GM11168 (cell line): Measurements from ENCODE around the gene TMC2.
"Not testable (repeated sequence)": the region's sequence is repeated elsewhere in the genome, so short reads cannot be mapped to it uniquely, and the experiment has no call there.

ENCODE experiments used
- in situ Hi-C: fragments of 300-500 bp; cut with MboI; formaldehyde crosslinking; loops from one replicate; pipeline ENCODE4 v1.12.0; 2022; ENCODE audit warnings: low sequenced_read_pairs; ENCODE audit not compliant: unreplicated experiment

Gene TMC2

DNA sequence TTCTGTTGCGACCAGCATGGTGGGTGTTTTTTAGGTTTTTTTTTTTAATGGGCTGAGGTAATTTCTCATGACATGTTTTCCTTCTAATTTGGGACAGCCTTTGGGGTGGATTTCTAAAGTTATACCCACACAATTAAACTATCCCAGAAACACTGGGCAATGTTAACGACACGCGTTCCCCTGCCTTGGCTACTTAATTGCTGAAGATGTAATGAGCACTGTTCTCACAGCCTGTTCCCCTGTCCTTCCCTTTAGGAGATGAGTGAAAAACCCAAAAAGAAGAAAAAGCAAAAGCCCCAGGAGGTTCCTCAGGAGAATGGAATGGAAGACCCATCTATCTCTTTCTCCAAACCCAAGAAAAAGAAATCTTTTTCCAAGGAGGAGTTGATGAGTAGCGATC lies 121.3 kb downstream of the TMC2 start:
- in situ Hi-C loops = no loop called here

DNA sequence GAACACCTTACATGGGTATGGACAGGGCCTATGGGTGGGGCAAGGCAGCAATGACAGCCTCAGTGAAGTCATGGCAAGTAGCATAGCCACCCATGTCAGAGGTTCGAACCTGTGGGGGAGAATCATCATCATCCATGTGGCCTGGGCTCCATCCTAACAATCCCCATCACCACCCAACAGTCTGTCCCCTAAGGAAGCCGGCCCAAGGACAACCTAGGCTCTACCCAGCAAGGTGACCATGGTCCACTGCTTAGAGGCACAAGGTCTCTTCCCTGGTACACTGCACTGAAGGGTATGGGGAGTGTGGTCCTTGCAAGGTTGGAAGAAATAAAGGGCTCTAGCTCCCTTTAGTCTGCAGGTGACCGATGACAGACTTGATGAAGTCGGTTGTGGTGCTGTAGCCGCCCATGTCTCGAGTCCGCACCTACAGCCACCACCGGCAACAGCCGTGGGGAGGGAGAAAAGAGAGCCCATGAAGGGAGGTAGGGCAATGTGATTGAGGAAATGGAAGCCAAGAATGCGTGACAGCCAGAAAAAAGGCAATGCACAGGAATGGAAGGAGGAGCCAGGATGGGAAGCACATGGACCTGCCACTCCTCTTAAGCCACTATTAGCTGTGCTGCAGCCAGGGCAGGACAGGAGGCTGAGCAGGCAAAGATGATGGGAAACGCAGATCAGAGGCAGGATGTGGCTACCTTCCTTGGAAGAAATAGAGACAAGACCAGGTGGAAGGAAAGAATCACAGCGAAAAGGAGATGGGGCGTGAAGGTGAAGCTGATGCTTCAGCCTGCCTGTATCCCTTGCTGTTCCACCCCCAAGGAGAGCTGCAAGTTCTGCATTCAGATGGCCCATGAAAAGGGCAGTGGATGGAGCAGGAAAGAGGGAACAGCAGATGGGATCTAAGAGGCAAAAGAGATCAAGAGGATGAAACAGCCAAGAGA lies 122.3 kb downstream of the TMC2 start:
- in situ Hi-C loops = no loop called here

DNA sequence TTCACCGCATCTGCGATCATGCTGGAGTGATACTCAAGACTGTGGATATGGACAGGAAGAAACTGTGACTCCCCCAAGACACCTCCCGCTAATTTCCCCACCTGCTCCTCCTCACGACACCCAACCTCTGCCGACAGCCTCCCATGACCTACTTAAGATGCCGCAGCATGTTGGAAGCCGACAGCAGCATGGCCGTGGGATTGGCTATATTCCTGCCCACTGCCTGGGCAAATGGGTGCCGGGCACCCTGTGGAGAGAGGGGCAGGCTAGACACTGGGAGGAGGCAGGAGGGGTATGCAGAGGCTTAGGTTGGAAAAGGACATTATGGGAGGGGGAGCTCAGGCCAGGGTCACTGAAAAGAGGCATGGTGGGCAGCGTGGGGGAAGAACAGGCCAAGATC lies 123.2 kb downstream of the TMC2 start:
- in situ Hi-C loops = no loop called here

DNA sequence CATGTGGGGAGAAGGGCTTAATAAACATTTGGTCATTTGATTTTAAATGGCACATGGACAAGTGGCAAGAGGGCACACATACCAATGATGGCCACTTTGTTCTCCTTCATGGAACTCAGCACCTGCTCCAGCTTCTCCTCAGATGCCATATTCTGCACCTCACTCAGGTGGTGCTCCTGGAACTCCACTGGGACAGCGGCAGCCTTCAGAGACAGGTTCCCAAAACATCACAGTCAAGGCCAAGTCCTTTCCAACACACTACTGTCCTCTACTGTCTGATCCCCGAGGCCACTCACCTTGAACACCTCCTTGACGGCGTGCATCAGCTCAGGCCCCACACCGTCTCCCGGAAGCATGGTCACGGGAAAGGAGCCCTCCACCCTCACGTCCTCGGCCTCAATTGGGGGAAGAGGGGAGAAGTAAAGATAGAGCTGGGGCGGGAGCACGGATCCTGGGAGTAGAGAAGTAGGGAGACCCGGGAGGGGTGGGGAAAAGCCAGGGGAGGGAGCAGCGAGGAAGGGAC lies 127.1 kb downstream of the TMC2 start:
- in situ Hi-C loops = no loop called here

DNA sequence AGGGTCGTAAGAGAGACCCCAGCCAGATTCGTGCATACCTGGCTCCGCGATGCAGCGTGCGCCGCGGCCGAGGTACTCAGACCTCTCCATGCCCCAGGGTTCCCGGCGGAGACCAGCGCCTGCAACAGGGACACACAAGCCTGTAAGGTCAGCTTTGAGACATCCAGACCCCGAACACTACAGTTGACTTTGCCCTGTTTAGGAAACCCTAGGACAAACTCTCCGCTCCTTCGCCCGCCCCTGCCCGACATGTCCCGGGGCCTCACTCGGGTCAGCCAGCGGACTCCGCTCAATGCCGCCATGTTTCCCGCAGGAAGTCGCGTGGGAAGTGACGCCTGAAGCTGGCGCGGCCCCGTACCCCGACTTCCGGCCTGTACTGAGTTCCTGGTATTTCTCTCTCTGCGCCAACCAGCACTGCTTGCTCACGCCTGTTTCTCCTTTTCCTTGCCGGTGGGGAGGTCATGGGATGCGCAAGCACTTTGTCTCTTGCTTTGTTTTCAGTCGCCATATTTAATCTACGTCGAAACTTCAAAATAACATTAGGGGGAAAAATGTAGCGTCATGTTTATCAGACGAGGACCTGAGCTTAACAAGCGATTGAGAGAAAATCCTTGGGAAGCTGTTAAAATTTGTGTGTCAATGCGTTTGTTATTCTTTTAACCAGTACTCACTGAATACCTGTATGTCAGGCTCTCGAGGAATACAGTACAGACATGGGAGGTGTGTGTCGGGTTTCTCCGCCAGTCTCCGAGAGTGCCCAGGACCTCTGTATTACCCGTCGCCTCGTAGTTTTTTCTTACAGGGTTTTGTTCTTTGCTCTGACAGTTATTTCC lies 127.7 kb downstream of the TMC2 start, which contains the start of gene IDH3B:
IDH3B (minus strand) TSS at position 330 of the 833 bp plus-strand sequence; CDS start at position 302, 28 bp downstream.
- in situ Hi-C loops = no loop called here

DNA sequence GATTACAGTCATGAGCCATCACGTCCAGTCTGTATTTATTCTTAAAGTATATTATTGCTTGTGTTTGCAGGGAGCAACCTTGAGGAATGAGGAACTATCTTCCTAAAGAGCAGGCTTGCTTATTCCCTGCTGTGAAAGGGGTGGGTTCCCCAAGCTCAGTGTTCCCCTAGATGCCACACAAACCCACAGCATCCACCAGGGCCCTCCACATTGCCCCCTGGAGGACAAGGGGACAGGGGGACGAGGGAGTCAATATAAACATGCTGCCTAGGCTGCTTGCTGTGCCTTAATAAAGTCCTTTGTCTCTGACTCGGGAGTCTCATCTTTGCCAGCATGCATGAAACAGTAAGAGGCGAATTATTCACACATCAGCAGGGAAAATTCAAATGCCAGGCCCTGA lies 135.6 kb downstream of the TMC2 start:
- in situ Hi-C loops = no loop called here

DNA sequence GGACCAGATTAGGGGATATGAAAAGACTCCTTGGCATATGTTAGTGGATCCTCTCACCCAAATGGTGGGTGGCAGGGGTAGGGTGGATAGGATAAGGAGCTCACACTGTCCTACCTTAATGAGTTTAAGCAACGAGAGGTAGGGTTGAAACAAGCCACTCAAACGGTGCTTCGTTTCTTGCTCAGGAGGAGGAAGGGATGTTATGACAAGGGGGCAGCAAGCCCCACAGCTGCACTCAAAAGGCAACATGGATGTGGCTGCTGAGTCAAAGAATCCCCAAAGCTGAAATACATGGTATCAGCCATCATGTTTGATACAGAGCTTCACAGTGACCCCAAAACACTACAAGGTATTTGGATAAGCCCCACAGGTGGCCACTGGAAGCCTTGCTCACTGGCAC lies 136.1 kb downstream of the TMC2 start:
- in situ Hi-C loops = no loop called here

DNA sequence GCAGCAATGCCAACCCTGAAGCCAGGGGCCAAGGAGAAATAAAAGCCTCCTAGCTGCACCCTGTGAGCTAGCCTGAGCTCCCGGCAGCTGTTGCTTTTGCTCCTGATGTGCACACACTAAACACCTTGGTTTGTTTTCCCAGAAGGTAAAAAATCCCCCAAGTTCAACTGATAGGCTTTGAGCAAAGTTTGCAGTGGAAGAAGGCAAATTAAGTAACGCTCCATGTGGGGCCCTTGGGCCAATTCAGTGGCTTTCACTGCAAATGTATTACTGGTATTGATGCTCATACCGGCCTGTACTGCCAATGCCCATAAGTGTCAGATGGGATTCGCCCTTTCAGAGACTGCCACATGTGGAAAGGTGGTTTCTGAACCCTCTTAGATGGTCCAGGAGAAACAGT lies 137.1 kb downstream of the TMC2 start:
- in situ Hi-C loops = no loop called here

DNA sequence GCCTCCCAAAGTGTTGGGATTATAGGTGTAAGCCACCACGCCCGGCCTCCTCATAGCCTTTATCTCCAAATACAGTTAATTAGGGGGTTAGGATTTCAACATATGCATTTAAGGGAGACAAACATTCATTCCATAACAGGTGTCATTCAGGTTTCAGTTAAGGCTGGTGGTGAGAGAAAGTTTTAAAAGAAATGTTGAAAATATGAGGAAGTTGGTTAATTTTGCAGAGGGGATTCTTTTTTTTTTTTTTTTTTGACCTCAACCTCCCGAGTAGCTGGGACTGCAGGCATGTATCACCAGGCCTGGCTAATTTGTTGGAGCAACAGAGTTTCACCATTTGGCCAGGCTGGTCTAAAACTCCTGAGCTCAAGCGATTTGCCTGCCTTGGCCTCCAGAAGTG lies 143.7 kb downstream of the TMC2 start:
- in situ Hi-C loops = no loop called here

DNA sequence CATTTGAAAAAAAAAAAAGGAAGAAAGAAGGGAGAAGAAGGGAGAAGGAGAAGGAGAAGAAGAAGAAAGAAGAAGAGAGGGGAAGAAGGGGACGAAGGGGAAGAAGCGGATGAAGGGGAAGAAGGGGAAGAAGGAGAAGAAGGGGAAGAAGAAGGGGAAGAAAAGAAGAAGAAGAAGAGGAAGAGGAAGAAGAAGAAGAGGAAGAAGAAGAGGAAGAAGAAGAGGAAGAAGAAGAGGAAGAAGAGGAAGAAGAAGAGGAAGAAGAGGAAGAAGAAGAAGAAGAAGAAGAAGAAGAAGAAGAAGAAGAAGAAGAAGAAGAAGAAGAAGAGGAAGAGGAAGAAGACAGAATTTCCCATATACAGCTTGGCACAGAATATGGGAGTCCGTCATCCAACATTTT lies 145.7 kb downstream of the TMC2 start:
- in situ Hi-C loops = not testable (repeated sequence)

DNA sequence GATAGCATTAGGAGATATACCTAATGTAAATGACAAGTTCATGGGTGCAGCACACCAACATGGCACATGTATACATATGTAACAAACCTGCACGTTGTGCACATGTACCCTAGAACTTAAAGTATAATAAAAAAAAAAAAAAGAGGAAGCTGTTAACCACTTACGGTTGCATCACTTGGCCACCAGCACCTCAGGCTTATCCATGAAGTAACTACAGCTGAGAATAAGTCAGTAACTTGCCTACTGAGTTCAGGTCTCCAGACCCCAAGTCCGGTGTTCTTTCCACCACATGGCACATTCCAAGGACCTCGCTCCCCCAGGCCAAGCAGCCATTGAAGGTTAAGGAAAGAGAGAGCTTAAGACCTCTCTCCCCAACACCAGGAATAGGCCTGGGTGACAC lies 148.4 kb downstream of the TMC2 start:
- in situ Hi-C loops = not testable (repeated sequence)

DNA sequence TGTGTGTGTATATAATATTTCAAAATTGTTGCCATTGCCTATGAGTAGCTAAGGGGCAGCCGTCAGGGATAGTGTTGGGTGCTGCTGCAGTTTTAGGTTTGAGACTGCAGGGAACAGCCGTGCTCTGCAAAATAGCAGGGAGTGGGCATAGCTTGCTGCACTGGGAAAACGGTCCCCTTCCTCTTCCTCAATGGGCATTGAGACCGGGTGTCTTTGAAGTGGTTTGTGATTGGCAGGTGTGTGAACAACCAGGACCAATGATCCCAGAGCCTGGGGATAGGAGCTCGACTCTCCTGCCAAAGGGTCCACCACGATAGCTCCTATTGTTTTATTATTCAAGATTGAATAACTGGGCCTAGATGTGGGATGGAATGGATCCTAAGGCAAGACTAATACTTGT lies 151.1 kb downstream of the TMC2 start:
- in situ Hi-C loops = no loop called here

DNA sequence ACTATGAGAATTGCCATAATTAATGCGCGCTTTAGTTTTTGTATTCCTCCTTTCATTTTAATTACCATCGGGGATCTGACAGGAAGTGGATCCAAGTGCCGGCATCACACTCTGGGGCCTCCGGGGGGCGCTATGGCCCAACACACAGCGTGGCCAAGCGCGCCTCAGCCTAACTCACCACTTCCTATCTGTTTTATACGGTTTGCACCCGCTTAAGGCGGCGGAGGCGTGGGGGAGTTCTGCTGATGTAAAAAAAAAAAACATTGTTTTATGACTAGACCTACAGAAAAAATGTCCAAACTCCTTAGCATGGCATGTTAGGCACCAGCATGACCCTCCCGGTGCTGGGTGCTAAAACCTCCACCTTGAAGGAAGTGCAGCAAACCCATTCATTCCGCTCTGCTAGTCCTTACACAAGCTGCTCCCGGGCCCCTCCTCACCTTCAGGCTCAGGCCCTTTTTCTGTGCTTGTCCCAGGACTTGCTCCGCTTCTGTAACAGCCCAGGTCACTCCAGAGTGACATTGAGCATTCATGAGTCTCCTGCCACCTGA lies 151.7 kb downstream of the TMC2 start:
- in situ Hi-C loops = no loop called here

DNA sequence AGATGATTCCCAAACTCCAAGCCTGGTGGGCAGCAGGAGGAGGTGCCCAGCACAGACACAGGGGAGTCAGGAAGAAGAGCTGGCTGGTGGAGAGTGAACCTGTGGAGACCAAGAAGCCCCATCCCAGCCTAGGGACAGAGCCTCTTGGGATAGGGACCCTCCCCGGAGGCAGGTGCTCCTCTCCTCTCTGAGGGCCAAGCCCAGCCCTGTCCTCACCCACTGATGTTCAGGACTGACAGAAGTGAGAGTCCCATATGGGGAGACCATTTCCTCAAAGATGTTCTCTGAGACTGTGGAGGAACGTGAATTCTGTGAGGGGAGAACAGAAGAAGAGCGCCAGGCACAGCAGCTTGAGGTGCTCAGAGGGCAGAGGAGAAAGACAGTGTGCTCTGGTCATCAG lies 153.8 kb downstream of the TMC2 start:
- in situ Hi-C loops = no loop called here

DNA sequence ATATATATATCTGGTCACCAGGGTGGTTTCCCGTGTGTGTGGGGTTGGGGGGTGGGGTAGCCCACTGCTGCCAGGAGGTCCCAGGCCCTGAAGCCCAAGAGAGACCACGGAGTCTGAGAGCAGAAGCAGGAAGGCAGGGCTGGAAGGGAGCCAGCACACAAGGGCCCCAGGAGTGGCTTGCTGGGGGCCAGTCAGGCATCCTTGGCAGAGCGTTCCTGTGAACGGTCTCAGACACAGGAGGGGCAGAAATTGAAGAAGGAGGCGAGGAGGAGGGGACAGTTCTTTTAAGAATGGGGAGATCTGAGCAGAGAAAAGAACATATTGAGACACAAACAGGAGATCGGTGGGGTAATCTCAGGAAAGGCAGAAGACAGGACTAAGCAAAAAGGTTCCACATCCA lies 154.3 kb downstream of the TMC2 start:
- in situ Hi-C loops = no loop called here

DNA sequence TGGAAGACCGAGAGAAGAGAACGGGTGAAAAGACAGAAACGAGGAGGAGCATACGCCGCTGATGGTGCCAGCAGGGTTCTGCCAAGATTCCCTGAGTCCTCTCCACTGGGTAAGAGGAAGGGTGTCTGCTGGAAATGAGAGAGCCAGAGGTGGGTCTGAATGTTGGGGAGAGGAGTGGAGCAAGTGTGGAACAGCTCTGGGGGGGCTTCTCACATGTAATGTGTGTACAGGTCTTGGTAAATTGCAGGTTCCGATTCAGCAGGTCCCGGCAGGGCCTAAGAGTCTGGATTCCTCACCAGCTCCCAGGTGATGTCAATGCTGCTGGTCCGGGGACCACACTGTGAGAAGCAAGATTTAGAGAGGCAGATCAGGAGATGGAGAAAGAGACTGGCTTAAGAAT lies 154.8 kb downstream of the TMC2 start:
- in situ Hi-C loops = no loop called here
